Measurements from ENCODE around the gene NCK2. TPM values are rescaled to one million over a fixed set of nuclear protein-coding genes. Genes with fewer than 3 reads are reported as not detected.

NCK2 gene
- total RNA-seq, 1 experiment from 2014 or later, result 49.2 TPM

DNA sequence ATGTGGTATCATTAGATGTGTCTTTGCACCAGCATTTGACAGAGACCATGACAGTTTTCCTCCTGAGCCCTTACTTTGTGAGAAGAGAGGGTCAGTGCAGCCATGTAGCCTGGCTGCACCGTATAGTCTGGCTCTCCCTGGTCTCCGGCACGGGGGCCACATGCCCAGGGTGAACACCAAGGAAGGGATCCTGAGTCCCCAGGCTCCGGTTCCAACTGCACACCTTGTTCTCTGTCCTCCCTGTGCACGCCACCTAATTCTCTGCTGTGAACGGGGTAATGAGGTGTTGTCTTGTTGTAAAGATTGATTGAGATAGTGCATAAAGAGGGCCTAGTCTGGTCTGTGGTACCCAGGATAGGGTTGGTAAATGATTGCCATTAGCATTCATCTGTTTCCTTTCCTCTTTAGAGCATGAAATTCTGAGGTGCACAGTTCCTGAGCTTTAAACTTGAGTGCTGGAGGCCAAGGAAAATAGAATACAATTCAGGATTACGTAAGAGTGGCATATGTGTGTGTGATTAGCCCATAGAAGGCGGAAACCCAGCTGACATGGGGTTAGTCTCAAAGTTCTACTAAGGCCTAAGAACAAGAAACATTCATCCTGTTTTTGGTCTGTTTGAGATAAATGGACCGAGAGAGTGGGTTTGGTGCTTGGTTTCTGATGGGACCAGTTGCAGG, 55.5 kb downstream of the NCK2 start:
- Histone ChIP-seq H3K9ac (ENCODE audit: extremely low read depth, insufficient read length, low read length) (no peak overlapping the region), H3T11ph (ENCODE audit: low read length) (no peak overlapping the region), H3K79me2 (ENCODE audit: insufficient read depth, low read length) (peaks cover 29% of the 10 kb centered on the region), H3K18ac (ENCODE audit: insufficient read length, low read depth, low read length) (no peak overlapping the region), H4K20me1 (ENCODE audit: control insufficient read depth, insufficient read depth, insufficient read length) (no peaks in the 10 kb centered on the region), H3K23ac (ENCODE audit: insufficient read length, low read depth, low read length) (no peak overlapping the region), H4K8ac (replicated peaks; ENCODE audit: insufficient read length, low read depth, low read length) (no peak overlapping the region), H3K4ac (ENCODE audit: low read depth, low read length) (no peak overlapping the region), H2BK120ac (ENCODE audit: low read depth, low read length, poor library complexity, severe bottlenecking) (no peak overlapping the region), H3K4me2 (ENCODE audit: insufficient read depth, insufficient read length, low read length) (no peak overlapping the region), H3K27ac (ENCODE audit: insufficient read length, low read depth, low read length) (no peak overlapping the region), H3K14ac (ENCODE audit: insufficient read depth, low read length) (no peak overlapping the region), H2AFZ (ENCODE audit: low read length) (no peak overlapping the region), H3K27me3 (ENCODE audit: insufficient read depth, low read length) (no peaks in the 10 kb centered on the region), H3K9me3 (ENCODE audit: control insufficient read depth, low read depth, low read length) (no peaks in the 10 kb centered on the region), H3K4me1 (ENCODE audit: insufficient read depth, low read length) (peaks cover 8% of the 10 kb centered on the region; the same call in 1 of the 2 replicates), H3K23me2 (ENCODE audit: insufficient read length, low read depth, low read length, poor library complexity, severe bottlenecking) (no peaks in the 10 kb centered on the region), H2BK15ac (ENCODE audit: low read depth, low read length) (no peak overlapping the region), H2BK12ac (ENCODE audit: insufficient read length, low read depth, low read length) (no peak overlapping the region), H4K5ac (ENCODE audit: insufficient read length, low read depth, low read length) (no peak overlapping the region), H2BK20ac (ENCODE audit: low read depth, low read length, poor library complexity, severe bottlenecking) (no peak overlapping the region), H3K56ac (ENCODE audit: insufficient read length, low read depth, low read length) (no peak overlapping the region), H2BK5ac (ENCODE audit: insufficient read length, low read length) (no peak overlapping the region), H4K91ac (ENCODE audit: insufficient read length, low read depth, low read length) (no peak overlapping the region), H2AK5ac (ENCODE audit: insufficient read length, low read length) (no peak overlapping the region), H3K79me1 (ENCODE audit: insufficient read depth, low read depth, low read length, poor library complexity, severe bottlenecking) (peaks cover 12% of the 10 kb centered on the region)
- WGBS (ENCODE audit: extremely low coverage, insufficient read length, low lambda C conversion rate), result no CpG with 5 or more reads among the region's 9 CpGs
- no peak overlapping the region for H3K4me3 Mint-ChIP-seq
- no peak for DNase-seq
- H3K4me1 Mint-ChIP-seq, result peaks cover 44 to 67% of the 10 kb centered on the region in 2 experiments
- H3K27ac Mint-ChIP-seq, result no peak overlapping the region
- TF ChIP-seq, protein P1, sequence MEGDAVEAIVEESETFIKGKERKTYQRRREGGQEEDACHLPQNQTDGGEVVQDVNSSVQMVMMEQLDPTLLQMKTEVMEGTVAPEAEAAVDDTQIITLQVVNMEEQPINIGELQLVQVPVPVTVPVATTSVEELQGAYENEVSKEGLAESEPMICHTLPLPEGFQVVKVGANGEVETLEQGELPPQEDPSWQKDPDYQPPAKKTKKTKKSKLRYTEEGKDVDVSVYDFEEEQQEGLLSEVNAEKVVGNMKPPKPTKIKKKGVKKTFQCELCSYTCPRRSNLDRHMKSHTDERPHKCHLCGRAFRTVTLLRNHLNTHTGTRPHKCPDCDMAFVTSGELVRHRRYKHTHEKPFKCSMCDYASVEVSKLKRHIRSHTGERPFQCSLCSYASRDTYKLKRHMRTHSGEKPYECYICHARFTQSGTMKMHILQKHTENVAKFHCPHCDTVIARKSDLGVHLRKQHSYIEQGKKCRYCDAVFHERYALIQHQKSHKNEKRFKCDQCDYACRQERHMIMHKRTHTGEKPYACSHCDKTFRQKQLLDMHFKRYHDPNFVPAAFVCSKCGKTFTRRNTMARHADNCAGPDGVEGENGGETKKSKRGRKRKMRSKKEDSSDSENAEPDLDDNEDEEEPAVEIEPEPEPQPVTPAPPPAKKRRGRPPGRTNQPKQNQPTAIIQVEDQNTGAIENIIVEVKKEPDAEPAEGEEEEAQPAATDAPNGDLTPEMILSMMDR (conservative IDR thresholded peaks at IDR 0.05), result no peak
- H3K36me3 Mint-ChIP-seq (ENCODE audit: insufficient read depth in 1 of 3, low read depth in 3 of 3), result peaks cover 7 to 15% (median 8%) of the 10 kb centered on the region in 3 experiments; a peak in 5 of 7 replicates
- H3K27me3 Mint-ChIP-seq (ENCODE audit: low read depth), result no peaks in the 10 kb centered on the region
- no peaks in the 10 kb centered on the region for H3K9me3 Mint-ChIP-seq
